Measurements from ENCODE around the gene RBM18.
A peak's percentile ranks its signal among the peaks of the same experiment; 100 is the strongest.

The RBM18 gene

GRCh38 chr9:122258886-122259415 lies 5.7 kb downstream of the RBM18 start:
- no peak for DNase-seq (ENCODE audit: low read depth, low spot score)

GRCh38 chr9:122256206-122256605 lies 8.4 kb downstream of the RBM18 start:
- no peak for DNase-seq (ENCODE audit: low read depth, low spot score)

- DNase-seq (ENCODE audit: low read depth, low spot score), result no peak
These were observed 9.9 kb downstream of the RBM18 start for GRCh38 chr9:122254761-122255160.

- DNase-seq (ENCODE audit: low read depth, low spot score), result no peak
These were observed 11.8 kb downstream of the RBM18 start for GRCh38 chr9:122252796-122253195.

DNA sequence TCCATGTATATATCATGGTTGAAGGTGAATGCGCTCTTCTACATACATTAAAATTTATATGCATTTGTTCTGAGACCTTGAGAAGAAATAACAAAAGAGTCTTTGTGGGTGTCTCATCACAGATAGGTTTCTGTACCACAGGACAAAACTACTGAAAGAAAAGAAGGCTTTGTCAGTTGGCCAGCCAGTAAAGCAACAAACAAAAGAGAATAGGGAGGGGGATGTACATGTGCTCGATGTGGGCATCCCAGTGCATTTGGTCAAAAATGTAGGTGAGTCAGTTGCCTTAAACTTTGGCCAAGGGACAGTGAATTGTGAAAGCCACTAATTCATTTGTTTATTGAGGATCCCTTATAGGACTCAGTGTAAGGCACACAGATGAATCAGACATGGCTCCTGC lies 13.3 kb downstream of the RBM18 start:
- DNase-seq (ENCODE audit: low read depth, low spot score), result no peak

- no peak for DNase-seq (ENCODE audit: low read depth, low spot score)
These were observed 16.2 kb downstream of the RBM18 start for GRCh38 chr9:122248448-122248865.

DNA sequence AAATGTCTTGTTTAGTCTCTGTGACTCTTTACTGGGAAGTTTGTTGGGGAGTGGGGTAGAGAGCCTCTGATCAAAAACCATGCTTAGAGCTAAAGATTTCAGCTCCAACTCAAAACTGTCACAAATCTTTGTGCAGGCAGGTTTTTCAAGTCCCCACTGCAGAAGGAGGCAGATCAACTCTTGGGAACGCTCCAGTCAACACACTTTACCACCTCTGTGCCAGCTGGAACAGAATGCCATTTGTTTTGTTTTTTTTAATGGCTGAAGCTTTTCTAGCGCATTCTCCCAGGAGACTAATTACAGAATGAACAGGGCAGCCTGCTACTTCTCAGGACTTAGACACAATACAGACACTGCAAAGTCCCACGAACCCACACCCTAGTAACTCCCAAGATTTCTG lies 18.0 kb downstream of the RBM18 start:
- DNase-seq (ENCODE audit: low read depth, low spot score), result no peak

GRCh38 chr9:122244349-122244748 lies 20.3 kb downstream of the RBM18 start:
- no peak for DNase-seq (ENCODE audit: low read depth, low spot score)

DNA sequence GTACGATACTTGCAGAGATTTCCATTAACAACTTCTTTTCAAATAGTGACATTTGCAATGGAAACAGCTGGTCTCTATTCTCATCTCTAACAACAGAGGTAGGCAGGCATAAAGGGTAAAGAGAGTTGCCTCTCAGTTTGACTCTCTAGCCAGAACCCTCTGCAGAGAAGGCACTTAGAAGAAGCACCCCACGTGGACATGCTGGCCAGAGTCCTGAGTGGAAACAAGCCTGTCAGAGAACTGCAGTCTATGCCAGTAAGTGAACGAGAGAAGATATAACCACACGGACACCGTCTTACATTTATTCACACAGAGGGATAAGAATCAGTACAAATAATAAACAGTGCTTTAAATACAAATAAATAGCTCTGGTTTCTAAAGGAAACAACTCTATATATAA lies 24.9 kb downstream of the RBM18 start:
- DNase-seq (ENCODE audit: low read depth, low spot score), result no peak

GRCh38 chr9:122236681-122237080 lies 28.0 kb downstream of the RBM18 start:
- no peak for DNase-seq (ENCODE audit: low read depth, low spot score)

GRCh38 chr9:122234022-122234748 lies 30.5 kb downstream of the RBM18 start:
- DNase-seq (ENCODE audit: low read depth, low spot score), result no peak

DNA sequence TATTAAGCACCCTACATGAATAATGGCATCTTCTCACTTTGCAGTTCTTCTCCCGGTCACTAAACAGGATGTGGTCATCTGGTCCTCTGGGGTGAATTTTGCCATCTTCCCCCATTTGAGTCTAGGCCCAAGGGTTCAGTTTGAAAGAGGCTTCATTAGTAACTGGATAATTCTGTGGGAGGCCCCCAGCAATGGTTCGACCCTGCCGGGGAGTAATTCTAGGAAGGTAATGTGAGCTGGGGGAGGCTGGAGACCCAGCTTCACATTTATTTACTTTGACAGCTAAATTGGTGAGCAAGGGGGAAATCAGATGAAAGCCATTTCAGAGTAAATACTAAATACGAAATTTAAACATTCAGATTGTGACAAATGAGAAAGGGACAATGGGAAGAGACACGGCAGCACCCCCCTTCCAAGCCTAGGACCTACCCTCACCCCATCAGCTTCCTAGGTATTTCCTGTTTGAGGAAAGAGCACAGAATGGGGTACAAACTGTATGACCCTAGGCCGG lies 31.8 kb downstream of the RBM18 start:
- no peak for DNase-seq (ENCODE audit: low read depth, low spot score)

DNA sequence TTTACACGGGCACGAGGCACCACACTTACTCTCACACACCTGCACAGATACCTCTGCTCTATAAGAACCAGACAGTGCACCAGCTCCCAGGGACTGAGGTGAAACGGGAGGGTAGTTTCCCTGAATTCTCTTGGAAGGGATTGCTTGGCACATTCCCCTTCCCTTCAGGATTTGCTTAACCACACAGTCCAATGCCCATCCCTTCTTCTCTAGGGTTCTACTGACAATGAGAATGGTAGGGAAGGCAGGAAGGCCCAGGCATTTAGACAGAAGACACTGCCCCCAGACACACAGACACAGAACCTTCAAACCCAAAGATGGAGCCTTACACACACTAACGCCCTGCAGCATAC lies 35.2 kb downstream of the RBM18 start:
- no peak for DNase-seq (ENCODE audit: low read depth, low spot score)

GRCh38 chr9:122228568-122229484 lies 35.8 kb downstream of the RBM18 start, which contains the start of gene LHX6:
Gene LHX6 (minus strand): TSS chr9:122228957. CDS start chr9:122228740, 217 bp downstream.
- peak; percentile 52 for DNase-seq (ENCODE audit: low read depth, low spot score)

- DNase-seq (ENCODE audit: low read depth, low spot score), result peak; percentile 38
These were observed 36.5 kb downstream of the RBM18 start for GRCh38 chr9:122228191-122228567.

- DNase-seq (ENCODE audit: low read depth, low spot score), result no peak
These were observed 37.1 kb downstream of the RBM18 start for GRCh38 chr9:122227575-122227900.

DNA sequence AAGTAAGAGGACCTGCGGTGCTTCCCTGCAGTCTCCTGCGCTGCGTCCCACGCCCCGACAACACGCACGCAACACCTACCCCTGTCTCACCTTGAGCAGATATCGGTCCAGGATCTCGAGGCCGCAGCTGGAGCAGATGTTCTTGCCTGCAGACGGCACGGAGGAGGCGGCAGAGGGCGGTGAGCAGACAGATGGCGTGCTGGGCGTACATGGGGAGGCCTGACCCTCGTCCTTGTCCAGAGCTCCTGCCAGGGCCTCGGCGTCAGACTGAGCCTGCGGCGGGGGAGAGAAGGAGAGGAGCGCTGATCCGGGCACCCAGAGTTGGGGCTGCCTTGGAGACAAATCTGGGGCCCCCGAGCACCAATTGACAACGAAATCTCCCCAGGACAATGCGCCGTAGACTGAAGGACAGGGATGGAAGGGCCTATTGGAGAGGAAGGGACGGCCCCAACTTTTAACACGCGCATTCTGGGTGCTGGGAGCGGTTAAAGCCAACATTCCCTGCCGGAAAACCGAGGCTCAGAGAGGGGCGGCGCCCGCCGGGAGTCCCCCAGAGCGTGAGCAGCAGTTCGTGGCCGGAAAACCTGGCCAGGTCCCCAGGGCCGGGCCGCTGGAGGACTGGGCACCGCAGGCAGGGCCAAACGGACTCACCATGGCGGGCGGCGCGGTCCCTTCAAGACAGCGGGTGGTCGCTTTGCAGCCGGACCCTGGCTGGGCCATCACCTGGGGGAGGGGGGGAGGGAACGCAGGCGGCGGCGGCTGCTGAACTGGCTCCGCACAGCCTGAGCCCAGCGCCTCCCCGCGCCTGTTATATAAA lies 37.7 kb downstream of the RBM18 start:
- DNase-seq (ENCODE audit: low read depth, low spot score), result peak; percentile 48

DNA sequence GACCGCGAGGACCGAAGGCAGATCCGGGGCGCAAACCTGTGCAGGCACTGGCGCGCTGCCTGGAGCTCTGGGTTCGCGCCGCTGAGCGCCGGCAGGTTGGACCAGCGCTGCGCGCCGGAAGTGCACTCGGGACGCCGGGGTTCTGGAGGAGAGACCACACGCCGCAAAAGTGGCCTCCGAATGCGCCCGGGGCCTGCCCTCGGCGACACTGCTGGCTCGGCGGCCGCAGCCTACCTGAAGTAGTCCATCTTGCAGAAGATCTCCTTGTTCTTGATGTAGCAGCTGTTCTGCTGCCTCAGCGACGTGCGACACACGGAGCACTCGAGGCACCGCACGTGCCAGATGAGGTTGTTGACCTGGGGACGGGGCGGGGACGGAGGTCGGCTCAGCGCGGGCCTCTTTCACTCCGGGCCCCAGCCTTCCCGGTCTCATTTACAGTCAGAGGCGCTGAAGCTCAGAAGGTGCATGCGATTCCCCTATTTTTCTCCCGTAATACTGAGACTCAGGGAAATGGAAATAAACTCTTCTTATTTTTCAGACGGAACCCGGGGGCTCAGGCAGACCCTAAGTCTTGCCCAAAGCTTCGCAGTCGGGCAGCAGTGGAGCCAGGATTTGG lies 38.4 kb downstream of the RBM18 start:
- DNase-seq (ENCODE audit: low read depth, low spot score), result no peak

DNA sequence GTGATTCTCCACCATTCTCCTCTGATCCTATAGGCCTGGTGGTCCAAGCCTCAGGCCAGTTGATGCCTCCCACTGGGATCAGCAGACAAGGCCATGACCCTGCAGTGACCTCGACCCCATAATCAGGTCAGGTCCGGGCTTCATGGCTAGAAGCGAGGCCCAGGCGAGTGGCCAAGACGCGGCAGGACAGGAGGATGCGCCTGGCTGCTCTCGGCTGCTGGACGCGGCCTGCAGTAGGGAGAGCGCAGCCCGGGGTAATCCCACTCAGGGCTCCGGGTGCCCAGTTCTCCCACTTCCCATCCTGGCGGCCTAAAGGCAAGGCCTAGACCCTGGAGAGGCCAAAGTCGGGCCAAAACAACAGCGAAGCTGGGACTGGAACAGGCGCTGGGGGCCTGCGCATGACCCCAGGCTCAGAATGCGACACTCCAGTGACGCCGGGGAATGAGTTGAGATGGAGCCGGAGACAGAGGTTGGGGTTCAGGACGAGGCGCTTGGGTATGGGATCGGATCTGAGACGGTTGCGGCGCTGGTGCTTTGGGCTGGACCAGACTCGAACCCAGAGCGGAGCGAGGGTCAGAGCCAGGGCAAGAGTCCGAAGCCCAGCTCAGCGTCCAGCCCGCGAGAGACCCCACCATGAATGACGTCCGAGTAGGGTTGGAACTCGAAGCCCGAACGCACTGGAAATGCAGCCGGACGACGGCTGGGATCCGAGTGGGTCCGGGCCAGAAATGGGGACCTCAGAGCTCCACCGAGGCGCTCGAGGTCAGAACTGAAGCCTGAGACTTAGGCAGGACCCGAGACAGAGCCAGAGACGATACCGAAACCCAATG lies 39.1 kb downstream of the RBM18 start:
- no peak for DNase-seq (ENCODE audit: low read depth, low spot score)

DNA sequence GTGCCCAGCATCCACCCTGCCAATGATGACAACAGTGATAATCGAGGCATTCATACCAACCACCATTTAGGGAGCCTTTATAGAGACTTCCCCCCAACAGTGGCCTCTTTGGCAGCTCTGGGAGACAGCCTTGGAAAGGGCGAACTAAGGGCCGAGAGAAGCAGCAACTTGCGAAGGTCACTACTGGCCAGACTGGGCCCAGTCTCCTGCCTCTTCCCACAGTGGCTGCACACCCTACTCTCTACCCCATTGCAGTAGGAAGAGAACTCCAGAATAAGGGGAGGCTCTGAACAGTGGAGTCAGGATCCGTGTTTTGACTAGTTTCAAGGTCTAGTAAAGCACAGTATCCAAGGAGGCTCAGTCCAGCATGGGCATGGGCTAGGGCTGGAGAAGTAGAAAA lies 41.2 kb downstream of the RBM18 start:
- DNase-seq (ENCODE audit: low read depth, low spot score), result no peak

All from ELF-1 (cell line).